Ascending aorta (tissue), 2 donors: Measurements from ENCODE around the gene SYF2. TPM values are rescaled to one million over a fixed set of nuclear protein-coding genes. Genes with fewer than 3 reads are reported as not detected.

Experiments used
- DNase-seq, 2 donors: peaks; one replicate each; pipeline ENCODE4 v3.0.0-alpha.2; 2019; ENCODE audit warnings: low spot score in 2 of 2
- H3K27ac ChIP-seq, 2 donors: fragments of 200-600 bp; sonication (generic); one replicate each; pipeline ENCODE4 v1.5.1; 2016 to 2017; ENCODE audit warnings: mild to moderate bottlenecking in 1 of 2
- H3K27me3 ChIP-seq: fragments of 200-600 bp; sonication (generic); one replicate; pipeline ENCODE4 v1.5.1; 2017
- H3K36me3 ChIP-seq, 2 donors: fragments of 200-600 bp; sonication (generic); one replicate each; pipeline ENCODE4 v1.5.1; 2016
- H3K4me1 ChIP-seq, 2 donors: fragments of 200-600 bp; sonication (generic); one replicate each; pipeline ENCODE4 v1.5.1; 2016 to 2017; ENCODE audit warnings: mild to moderate bottlenecking in 1 of 2
- H3K4me3 ChIP-seq, 2 donors: fragments of 200-600 bp; sonication (generic); one replicate each; pipeline ENCODE4 v1.5.1; 2016 to 2017; ENCODE audit warnings: mild to moderate bottlenecking in 1 of 2
- H3K9me3 ChIP-seq, 2 donors: fragments of 200-600 bp; sonication (generic); one replicate each; pipeline ENCODE4 v1.5.1; 2016
- intact Hi-C: fragments of 100-400 bp; cut with DNase I; formaldehyde crosslinking; loops from one replicate; pipeline ENCODE4 v1.15.1; 2023
- total RNA-seq: library from RNA; depleted of rRNA; stranded (reverse); fragments of >200 nt; gene quantifications from one replicate; pipeline ENCODE4 v1.1.0, GENCODE V29; 2016
- TF ChIP-seq, protein P1 (sequence below), 3 experiments: fragments of 200-600 bp in 2 of 3; fragments of 450-650 bp in 1 of 3; sonication (generic) in 2 of 3; IDR thresholded peaks; one replicate each; pipeline ENCODE4 v1.5.1; 2016 to 2019; ENCODE audit warnings: antibody characterized with exemption in 3 of 3, mild to moderate bottlenecking in 1 of 3, moderate library complexity in 1 of 3

SYF2 gene
- total RNA-seq, 1 donor from 2014 or later, result 14.3 TPM

DNA sequence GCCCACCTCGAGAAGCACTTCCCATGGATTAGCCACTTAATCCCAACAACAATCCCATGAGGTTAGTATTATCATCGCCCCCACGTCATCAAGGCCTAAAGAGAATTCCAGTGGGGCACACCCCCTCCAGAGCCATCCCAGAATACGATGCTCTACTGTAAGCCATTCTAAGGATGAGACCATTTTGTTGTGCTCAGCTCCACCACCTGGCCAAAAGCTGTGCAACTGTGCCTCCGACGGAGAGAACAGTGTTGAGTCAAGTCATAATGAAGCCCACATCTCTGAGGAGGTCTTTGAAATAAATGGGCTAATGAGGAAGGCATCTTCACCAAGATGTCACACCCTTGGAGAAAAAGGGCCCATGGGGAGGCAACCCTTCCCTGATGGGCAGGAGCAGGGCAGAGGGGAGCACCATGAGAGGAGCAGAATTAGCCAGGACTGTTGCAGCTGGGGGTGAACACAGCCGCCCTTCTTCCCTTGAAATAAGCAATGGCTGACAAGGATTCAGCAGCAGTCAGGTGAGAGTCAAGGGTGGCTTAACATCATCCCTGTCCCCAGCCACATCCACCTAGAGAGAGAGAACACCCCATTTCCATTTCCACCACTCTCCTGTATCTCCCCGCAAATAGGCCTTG is 14.6 kb downstream of the SYF2 start:
- TF ChIP-seq, protein P1, sequence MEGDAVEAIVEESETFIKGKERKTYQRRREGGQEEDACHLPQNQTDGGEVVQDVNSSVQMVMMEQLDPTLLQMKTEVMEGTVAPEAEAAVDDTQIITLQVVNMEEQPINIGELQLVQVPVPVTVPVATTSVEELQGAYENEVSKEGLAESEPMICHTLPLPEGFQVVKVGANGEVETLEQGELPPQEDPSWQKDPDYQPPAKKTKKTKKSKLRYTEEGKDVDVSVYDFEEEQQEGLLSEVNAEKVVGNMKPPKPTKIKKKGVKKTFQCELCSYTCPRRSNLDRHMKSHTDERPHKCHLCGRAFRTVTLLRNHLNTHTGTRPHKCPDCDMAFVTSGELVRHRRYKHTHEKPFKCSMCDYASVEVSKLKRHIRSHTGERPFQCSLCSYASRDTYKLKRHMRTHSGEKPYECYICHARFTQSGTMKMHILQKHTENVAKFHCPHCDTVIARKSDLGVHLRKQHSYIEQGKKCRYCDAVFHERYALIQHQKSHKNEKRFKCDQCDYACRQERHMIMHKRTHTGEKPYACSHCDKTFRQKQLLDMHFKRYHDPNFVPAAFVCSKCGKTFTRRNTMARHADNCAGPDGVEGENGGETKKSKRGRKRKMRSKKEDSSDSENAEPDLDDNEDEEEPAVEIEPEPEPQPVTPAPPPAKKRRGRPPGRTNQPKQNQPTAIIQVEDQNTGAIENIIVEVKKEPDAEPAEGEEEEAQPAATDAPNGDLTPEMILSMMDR (IDR thresholded peaks at IDR 0.05), result no peak
- no peak overlapping the region for H3K4me3 ChIP-seq
- peaks cover 18 to 28% of the 10 kb centered on the region in 2 donors for H3K36me3 ChIP-seq
- intact Hi-C loops, result no loop called here
- no peak overlapping the region for H3K27ac ChIP-seq
- no peaks in the 10 kb centered on the region for H3K27me3 ChIP-seq
- no peaks in the 10 kb centered on the region for H3K4me1 ChIP-seq
- H3K9me3 ChIP-seq, result no peaks in the 10 kb centered on the region
- peak in 1 of 2 donors; percentile 45 for DNase-seq

DNA sequence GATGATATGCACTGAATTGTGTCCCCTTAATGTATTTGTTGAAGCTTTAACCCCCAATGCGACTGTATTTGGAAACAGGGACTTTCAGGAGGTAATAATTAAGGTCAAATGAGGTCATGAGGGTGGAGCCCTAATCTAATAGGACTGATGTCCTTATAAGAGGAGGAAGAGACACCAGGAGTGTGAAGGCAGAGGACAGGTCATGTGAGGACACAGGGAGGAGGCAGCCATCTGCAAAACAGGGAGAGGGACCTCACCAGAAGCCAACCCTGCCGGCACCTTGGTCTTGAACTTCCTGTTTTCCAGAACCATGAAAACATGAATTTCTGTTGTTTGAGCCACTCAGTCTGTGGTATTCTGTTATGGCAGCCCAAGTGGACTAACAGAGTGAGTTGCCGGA is 15.3 kb downstream of the SYF2 start:
- Histone ChIP-seq H3K27ac (no peak overlapping the region), H3K4me1 (no peaks in the 10 kb centered on the region), H3K27me3 (no peaks in the 10 kb centered on the region), H3K4me3 (no peak overlapping the region), H3K9me3 (no peaks in the 10 kb centered on the region), H3K36me3 (peaks cover 11 to 21% of the 10 kb centered on the region in 2 donors)
- TF ChIP-seq, protein P1 (IDR thresholded peaks at IDR 0.05), result no peak
- no peak for DNase-seq
- intact Hi-C loops, result no loop called here

DNA sequence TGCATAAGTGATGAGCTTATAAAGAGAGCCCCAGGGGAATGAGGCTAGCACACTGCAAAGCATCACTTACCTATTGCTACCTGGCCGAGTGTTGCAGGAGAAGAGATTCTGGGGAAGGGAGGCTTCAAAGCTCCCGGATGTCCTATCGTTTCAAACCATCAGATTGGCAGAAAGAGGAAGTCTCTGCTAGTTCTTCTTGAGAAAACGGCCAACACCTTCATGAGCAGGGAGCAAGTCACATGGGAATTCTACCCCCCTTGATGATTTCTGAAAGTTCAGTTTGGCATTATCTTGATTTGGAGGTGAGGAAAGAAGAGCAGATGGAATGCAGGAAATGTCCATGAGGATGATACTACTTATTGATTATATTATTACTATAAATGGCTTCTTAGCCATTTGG is 16.2 kb downstream of the SYF2 start:
- Histone ChIP-seq H3K27me3 (no peaks in the 10 kb centered on the region), H3K4me3 (no peak overlapping the region), H3K27ac (no peak overlapping the region), H3K9me3 (no peaks in the 10 kb centered on the region), H3K4me1 (no peaks in the 10 kb centered on the region), H3K36me3 (peaks cover 2 to 12% of the 10 kb centered on the region in 2 donors)
- intact Hi-C loops, result no loop called here
- TF ChIP-seq, protein P1 (IDR thresholded peaks at IDR 0.05), result no peak
- DNase-seq, result no peak

DNA sequence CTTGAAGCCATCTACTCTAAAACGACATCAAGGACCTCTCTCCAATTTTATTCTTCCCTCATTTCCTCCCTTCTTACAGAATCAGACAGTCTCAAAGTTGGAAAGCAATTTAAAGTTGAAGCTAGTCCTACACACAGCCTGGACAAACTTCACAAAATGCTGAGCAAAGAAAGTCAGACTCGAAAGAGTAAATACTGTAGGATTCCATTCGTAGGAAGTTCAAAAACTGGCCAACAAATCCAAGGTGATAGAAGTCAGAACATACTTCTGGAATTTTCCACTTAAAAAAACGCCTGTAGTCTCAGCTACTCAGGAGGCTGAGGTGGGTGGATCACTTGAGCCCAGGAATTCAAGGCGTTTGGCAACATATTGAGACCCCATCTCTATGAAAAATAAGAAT is 19.6 kb downstream of the SYF2 start:
- DNase-seq, result no peak
- intact Hi-C loops, result no loop called here
- no peak overlapping the region for H3K27ac ChIP-seq
- no peaks in the 10 kb centered on the region for H3K9me3 ChIP-seq
- H3K4me1 ChIP-seq, result no peaks in the 10 kb centered on the region
- no peaks in the 10 kb centered on the region for H3K27me3 ChIP-seq
- TF ChIP-seq, protein P1 (IDR thresholded peaks at IDR 0.05), result no peak
- no peak overlapping the region for H3K4me3 ChIP-seq
- no peaks in the 10 kb centered on the region for H3K36me3 ChIP-seq

DNA sequence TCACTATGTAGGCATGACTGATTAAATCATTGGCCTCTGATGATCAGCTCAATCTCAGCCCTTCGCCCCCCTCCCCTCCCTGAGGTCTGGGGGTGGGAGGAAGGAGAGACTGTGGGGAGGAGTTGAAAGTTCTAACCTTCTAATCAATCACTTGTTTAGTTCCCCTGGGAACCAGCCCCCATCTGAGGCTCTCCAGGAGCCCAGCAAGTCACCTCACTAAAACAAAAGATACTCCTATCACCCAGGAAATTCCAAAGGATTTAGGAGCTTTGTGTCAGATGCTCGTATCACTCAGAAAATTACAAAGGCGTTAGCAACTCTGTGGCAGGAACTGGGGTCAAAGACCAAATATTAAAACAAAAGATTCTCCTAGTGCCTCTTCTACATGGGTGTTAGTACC is 21.6 kb downstream of the SYF2 start:
- no peaks in the 10 kb centered on the region for H3K4me1 ChIP-seq
- intact Hi-C loops, result no loop called here
- TF ChIP-seq, protein P1 (IDR thresholded peaks at IDR 0.05), result no peak
- DNase-seq, result no peak
- no peaks in the 10 kb centered on the region for H3K36me3 ChIP-seq
- H3K27me3 ChIP-seq, result no peaks in the 10 kb centered on the region
- no peak overlapping the region for H3K27ac ChIP-seq
- no peaks in the 10 kb centered on the region for H3K9me3 ChIP-seq
- H3K4me3 ChIP-seq, result no peak overlapping the region

DNA sequence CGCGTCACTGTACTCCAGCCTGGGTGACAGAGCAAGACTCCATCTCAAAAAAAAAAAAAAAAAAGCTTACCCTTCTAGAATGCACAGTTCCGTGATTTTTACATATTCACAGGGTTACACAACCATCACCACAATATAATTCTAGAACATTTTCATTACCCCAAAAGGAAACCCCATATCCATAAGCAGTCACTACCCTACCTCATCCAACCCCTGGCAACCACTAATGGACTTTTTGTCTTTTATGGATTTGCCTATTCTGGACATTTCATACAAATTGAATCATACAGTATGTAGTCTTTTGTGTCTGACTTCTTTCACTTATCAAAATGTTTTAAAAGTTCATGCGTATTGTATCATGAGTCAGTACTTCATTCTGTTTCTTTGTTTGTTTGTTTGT is 22.8 kb downstream of the SYF2 start:
- DNase-seq, result no peak
- TF ChIP-seq, protein P1 (IDR thresholded peaks at IDR 0.05), result no peak
- no peaks in the 10 kb centered on the region for H3K4me1 ChIP-seq
- no peak overlapping the region for H3K4me3 ChIP-seq
- no peaks in the 10 kb centered on the region for H3K36me3 ChIP-seq
- H3K27me3 ChIP-seq, result no peaks in the 10 kb centered on the region
- no peaks in the 10 kb centered on the region for H3K9me3 ChIP-seq
- intact Hi-C loops, result loop anchor here (5.0 kb wide), 1 partner anchor 362 kb away; no protein-coding TSS in a partner anchor
- H3K27ac ChIP-seq, result no peak overlapping the region
